HG03196 (cell line): ENCODE data around the gene F2RL2.

Source experiments
- ATAC-seq: cut with Tn5 transposase; IDR thresholded peaks from one replicate; pipeline ENCODE4 v1.9.1; 2021; ENCODE audit not compliant: unreplicated experiment

Gene F2RL2

GRCh38 chr5:76590027-76590426 is 33.2 kb downstream of the F2RL2 start:
- peak; percentile 94 for ATAC-seq

DNA sequence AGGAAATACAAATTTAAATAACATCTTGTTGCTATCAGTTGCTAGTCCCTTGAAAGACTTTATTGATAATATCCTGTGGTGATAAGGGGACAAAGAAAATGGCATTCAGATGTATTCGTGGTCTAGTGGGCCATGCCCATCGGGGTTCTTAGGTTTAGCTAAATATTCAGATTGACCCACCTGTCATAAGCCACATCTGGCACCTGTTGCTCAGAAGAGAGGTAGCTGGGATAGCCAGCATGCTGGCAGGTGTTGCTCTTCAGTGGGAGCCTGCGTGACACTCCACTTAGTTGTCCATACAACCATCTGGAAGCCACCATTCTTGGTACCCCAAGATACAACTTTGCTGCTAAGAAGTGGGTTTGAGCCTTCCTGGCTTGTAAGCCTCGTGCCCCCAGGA is 36.7 kb downstream of the F2RL2 start:
- no peak for ATAC-seq

- no peak for ATAC-seq
These were observed 37.4 kb downstream of the F2RL2 start for GRCh38 chr5:76585783-76586217.

GRCh38 chr5:76583163-76584047 is 39.8 kb downstream of the F2RL2 start:
- ATAC-seq: no peak

DNA sequence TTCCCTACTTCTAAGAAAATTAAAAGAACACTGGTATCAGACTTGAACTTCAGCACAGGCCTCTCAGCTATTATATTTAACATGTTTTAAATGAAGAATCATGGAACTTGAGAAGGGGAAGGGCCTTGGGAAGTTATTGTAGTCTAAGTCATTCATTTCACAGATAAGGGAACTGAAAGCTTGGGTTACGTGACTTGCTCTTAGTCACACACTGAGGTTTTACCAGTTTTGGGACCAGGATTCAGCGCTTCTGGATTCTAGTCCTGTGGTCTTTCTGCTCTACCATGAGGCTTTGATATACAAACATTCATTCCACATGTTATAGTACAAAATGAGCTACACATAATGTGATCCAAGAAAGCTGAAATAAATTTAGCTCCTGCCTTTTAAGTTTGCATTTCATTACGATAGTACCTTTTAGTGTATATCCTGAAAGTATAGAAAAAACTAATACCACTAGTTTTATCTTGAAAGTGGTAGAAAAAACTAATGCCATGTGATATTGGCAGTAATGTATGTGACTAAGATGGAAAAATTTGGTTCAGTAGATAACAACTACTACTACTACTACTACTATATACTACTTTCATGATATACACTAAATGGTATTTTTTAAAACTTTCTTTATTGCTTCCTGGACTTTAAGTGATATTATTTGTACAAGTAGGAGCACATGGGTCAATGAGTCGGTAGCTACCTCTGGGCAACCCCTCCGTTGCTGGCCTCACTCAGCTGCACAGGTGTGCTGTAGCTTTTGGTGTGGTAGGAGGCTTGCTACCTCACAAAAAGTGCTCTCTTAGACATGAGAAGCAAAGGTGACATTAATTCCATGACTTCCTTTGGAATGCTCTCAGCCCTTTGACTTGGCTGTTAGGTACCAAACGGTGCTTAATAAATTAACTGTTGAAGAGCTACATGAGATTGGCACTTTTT is 40.7 kb downstream of the F2RL2 start:
- peak; percentile 85 for ATAC-seq

GRCh38 chr5:76580981-76581380 is 42.2 kb downstream of the F2RL2 start:
- ATAC-seq: no peak

GRCh38 chr5:76579166-76579937 is 43.9 kb downstream of the F2RL2 start:
- no peak for ATAC-seq

GRCh38 chr5:76576996-76577395 is 46.2 kb downstream of the F2RL2 start:
- no peak for ATAC-seq

DNA sequence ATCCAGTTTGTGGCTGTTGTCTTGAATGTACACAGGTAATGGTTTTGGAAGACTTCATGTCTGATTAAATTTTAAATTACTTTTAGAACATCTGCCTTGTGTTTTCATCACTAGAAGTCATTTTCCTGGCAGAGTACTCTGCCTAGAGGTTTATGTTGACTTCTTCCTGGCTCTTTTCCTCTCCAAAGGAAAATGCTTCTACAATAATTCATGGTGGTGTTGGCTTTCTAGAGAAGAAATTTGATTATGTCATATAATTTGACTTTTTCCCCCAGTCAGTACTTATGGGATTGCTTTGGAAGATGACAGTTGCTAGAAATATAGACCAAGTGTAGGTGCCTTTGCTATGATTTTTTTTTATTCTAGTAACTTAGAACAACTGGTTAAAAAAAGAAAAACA is 46.8 kb downstream of the F2RL2 start:
- no peak for ATAC-seq

GRCh38 chr5:76571559-76571958 is 51.6 kb downstream of the F2RL2 start:
- no peak for ATAC-seq

DNA sequence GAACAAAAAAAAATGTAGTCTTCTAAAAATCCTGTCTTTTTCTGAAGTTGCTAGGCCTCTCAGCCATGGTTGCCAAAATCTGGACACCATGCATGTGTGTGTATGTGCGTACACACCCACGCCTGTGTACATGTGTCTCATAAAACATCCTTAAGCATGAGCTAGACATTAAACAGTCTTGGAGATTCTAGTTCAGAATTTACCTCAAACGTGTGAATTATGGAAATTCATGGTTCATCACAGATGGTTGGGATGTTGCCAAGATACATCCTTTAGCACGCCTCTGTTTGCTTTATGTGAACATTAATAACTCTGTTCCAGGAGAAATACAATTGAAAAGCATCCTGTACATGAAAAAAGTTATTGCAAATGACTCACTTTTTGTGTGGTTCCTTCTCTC is 53.0 kb downstream of the F2RL2 start:
- no peak for ATAC-seq
